WI38 (cell line): ENCODE data around the gene SPAG4.

Experiments
- H3K4me3 ChIP-seq: 2 replicates; pipeline ENCODE4 v1.5.1; 2011; ENCODE audit warnings: low read depth, mild to moderate bottlenecking, control low read depth, low read length
- TF ChIP-seq, protein P1 (sequence below): IDR thresholded peaks from 2 replicates; pipeline ENCODE4 v1.5.1; 2012; ENCODE audit warnings: low read depth, mild to moderate bottlenecking, control low read depth, low read length

The SPAG4 gene

DNA sequence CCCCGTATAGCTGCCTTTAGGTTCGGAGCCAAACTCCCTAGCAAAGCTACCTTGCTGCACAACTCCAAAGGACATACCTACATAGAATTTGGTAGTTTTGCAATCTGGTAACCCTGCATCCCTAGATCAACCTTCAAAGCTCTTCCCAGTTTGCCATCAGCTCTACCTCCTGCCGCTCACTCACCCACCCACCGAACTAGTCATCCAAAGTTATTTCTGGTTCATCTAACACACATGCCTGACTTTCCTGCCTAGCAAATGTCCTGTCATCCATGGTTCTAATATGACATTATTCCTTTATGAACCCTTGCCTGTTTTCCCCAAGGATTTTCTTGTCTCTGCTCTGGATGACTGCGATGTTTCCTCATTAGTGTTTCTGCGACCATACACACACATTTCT lies 21.6 kb downstream of the SPAG4 start:
- TF ChIP-seq, protein P1, sequence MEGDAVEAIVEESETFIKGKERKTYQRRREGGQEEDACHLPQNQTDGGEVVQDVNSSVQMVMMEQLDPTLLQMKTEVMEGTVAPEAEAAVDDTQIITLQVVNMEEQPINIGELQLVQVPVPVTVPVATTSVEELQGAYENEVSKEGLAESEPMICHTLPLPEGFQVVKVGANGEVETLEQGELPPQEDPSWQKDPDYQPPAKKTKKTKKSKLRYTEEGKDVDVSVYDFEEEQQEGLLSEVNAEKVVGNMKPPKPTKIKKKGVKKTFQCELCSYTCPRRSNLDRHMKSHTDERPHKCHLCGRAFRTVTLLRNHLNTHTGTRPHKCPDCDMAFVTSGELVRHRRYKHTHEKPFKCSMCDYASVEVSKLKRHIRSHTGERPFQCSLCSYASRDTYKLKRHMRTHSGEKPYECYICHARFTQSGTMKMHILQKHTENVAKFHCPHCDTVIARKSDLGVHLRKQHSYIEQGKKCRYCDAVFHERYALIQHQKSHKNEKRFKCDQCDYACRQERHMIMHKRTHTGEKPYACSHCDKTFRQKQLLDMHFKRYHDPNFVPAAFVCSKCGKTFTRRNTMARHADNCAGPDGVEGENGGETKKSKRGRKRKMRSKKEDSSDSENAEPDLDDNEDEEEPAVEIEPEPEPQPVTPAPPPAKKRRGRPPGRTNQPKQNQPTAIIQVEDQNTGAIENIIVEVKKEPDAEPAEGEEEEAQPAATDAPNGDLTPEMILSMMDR = no peak
- no peak overlapping the region for H3K4me3 ChIP-seq

DNA sequence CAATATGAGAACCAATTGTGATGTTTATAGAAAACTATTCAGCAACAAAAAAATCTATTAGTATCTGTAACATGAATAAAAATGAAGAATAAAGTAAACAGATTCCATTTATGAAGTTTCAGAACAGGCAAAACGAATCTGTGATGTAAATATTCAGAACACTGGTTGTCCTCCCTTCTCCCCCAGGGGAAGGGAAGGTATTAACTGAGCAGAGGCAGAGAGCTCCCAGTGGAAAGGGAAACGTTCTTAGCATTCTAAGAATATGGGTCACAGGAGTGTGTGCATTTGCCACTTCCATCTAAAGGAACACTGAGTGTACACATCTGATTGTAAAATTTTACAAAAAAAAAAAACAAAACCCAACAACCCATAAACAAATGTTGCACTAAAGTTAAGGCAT lies 23.1 kb downstream of the SPAG4 start:
- TF ChIP-seq, protein P1 = no peak
- H3K4me3 ChIP-seq = no peak overlapping the region

DNA sequence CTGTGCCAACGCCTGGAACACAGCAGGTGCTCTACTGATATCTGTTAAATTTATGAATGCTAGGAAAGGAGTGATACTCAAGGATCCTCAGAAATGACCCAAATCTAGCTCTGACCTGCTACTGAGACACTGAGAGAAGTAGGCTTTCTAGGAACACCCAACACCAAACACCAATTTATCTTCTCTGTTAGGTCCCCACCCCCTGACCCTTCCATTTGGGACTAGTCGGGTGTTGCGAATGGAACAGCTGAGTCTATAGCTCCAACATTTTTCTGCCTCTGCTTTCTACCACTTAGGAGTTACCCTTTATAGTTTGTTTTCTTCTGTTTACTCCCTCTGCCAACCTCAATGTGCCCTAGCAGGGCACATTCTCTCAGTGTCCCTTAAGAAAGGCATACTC lies 25.1 kb downstream of the SPAG4 start:
- TF ChIP-seq, protein P1 = no peak
- no peak overlapping the region for H3K4me3 ChIP-seq

DNA sequence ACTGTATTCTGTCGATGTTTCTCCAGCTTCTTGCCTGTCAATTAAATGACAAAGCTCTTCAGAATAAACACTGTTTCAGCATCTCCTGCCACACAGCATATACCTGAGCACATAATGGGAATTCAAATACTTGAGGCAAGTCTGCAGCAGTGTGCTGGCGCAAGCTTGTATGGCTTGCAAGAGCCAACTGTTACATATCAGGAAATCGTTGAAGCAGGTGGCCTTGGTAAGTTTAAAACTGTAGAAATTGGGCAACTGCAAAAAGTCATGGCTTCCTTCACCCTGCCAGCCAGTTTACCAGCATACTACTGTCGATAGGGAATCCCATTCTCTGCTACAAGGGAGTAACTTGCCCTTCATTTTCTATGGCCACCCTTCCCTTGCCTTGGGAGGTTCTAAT lies 26.1 kb downstream of the SPAG4 start:
- H3K4me3 ChIP-seq = no peak overlapping the region
- TF ChIP-seq, protein P1 = no peak

DNA sequence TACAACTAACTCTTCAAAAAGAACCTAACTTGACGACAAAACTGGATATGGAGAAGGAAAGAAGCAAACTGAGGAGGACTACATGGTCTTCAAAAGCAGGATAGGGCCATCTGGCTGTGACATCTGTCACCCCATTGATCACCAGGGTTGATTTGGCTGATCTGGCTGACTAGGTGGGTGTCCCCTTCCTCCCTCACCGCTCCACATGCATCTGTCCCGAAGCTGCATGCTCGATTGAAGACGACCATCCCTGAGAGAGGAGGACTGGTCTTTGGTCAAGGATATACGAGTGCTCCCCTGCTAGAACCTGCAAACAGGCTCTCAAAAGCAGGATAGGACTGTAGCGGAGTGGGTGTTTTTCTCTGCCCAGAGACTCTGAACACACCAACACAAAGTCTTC lies 27.4 kb downstream of the SPAG4 start:
- TF ChIP-seq, protein P1 = no peak
- no peak overlapping the region for H3K4me3 ChIP-seq

DNA sequence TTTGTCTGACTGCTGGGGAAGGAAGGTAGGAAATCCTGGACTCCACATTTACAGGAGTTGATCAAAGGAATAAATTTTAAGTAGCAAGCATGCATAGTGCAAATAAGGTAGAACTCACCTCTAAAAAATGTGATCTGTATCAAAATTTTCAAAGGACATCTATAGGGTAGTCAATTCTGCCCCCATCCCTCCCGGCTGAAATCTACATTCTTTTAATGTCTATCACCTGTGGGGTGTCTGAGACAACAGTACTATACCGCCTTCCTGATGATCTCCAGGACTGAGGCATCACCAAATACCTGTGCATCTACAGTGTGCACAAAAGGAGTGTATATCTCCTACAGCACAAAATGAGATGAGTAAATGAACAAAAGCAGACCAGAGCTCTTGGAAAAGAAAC lies 29.2 kb downstream of the SPAG4 start:
- TF ChIP-seq, protein P1 = no peak
- H3K4me3 ChIP-seq = no peak overlapping the region

DNA sequence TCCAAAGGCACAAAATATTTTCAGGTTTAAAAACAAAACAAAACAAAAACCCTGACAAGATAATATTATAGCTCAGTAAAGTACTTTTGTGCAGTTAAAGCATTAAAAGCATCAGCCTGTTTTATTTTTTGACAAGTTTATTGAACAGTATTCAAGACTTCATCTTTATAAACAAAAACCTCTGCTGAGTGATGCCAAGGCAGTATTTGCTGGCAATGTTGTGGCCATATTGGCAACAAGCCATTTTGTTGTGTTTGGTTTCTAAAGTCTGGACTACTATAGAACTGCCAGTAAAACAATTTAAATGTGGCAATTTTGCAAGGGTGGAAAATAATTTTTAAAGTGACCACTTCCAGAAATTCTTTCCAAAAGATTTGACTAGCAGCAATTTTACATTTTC lies 33.2 kb downstream of the SPAG4 start:
- TF ChIP-seq, protein P1 = no peak
- no peak overlapping the region for H3K4me3 ChIP-seq
